Activated naive CD8-positive, alpha-beta T cell treated with anti-CD3 and anti-CD28 coated beads for 36 hours (primary cell): ENCODE data around the gene STARD13. TPM values are rescaled to one million over a fixed set of nuclear protein-coding genes. Genes with fewer than 3 reads are reported as not detected.
"Not testable (repeated sequence)": the region's sequence is repeated elsewhere in the genome, so short reads cannot be mapped to it uniquely, and the experiment has no call there.

ENCODE experiments used
- DNase-seq: peaks from one replicate; pipeline ENCODE4 v3.0.0; 2021
- H3K27ac Mint-ChIP-seq: one replicate; pipeline ENCODE4 v1.8.0; 2022; ENCODE audit warnings: mild to moderate bottlenecking, moderate library complexity, mixed read lengths
- H3K27me3 Mint-ChIP-seq: one replicate; pipeline ENCODE4 v1.8.0; 2022; ENCODE audit warnings: mild to moderate bottlenecking, mixed read lengths
- H3K36me3 Mint-ChIP-seq: one replicate; pipeline ENCODE4 v1.8.0; 2021; ENCODE audit warnings: mild to moderate bottlenecking, mixed read lengths
- H3K4me1 Mint-ChIP-seq: one replicate; pipeline ENCODE4 v1.8.0; 2021; ENCODE audit warnings: mixed read lengths
- H3K4me3 Mint-ChIP-seq: one replicate; pipeline ENCODE4 v1.8.0; 2022; ENCODE audit warnings: mild to moderate bottlenecking, moderate library complexity, mixed read lengths
- H3K9me3 Mint-ChIP-seq: one replicate; pipeline ENCODE4 v1.8.0; 2022; ENCODE audit warnings: mixed read lengths
- total RNA-seq, 2 experiments: library from RNA; stranded (reverse); gene quantifications; one replicate each; pipeline ENCODE4 v1.2.3, GENCODE V29; 2021

STARD13 gene
- total RNA-seq, 2 experiments from 2014 or later = 0.23 TPM; not detected in 1

DNA sequence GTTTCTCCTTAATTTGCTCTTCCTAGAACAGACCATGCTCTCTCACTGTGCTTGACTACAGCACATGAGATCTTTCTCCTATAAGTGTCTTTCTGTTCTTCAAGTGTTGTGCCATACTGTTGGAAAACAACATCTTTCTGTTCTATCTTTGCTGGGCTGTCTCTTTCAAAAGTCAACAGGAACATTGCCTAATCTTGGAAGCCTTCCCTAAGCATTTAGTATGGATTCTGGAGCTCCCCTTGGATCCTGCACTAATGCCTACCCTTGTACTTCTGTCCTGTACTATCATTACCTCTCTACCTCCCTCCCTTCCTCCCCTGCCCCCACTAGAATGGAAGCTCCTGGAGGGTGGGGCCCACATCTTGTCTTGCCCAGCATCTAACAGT is 26.8 kb downstream of the STARD13 start:
- no peak for DNase-seq

GRCh38 chr13:33257841-33258807 is 27.4 kb downstream of the STARD13 start:
- no peak for DNase-seq
- no peaks in the 10 kb centered on the region for H3K9me3 Mint-ChIP-seq
- H3K27me3 Mint-ChIP-seq = no peaks in the 10 kb centered on the region
- H3K4me1 Mint-ChIP-seq = no peaks in the 10 kb centered on the region
- H3K36me3 Mint-ChIP-seq = no peaks in the 10 kb centered on the region
- no peak overlapping the region for H3K27ac Mint-ChIP-seq
- H3K4me3 Mint-ChIP-seq = no peak overlapping the region

More for the DNA sequence above, 26.8 kb downstream of the STARD13 start:
- Mint-ChIP-seq H3K27me3 (no peaks in the 10 kb centered on the region), H3K27ac (no peak overlapping the region), H3K36me3 (no peaks in the 10 kb centered on the region), H3K9me3 (no peaks in the 10 kb centered on the region), H3K4me3 (no peak overlapping the region), H3K4me1 (no peaks in the 10 kb centered on the region)

- Mint-ChIP-seq H3K36me3 (no peaks in the 10 kb centered on the region), H3K27me3 (peaks cover 6% of the 10 kb centered on the region), H3K9me3 (no peaks in the 10 kb centered on the region), H3K4me3 (no peak overlapping the region), H3K27ac (no peak overlapping the region), H3K4me1 (no peaks in the 10 kb centered on the region)
- DNase-seq = no peak
Measured at GRCh38 chr13:33256148-33256840, 29.3 kb downstream of the STARD13 start.

DNA sequence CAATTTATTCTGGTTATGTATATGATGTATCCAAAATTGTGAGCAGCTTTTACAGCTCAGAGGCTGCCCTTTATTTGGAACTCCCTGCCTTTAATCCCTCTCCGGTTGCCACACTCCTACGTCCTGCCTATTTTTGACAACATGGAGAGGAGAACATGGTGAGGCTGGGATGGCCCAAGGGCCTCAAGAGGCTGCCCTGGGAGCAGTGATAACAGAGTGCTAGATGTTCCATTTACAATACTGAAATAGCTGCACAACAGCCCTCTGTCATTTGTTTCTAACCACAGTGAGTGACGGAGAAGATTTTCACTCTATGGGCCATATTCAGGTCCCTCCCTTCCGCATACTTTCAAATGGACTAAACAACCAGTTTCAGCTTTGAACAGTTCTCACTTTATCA is 33.4 kb downstream of the STARD13 start:
- Mint-ChIP-seq H3K36me3 (no peaks in the 10 kb centered on the region), H3K4me1 (no peaks in the 10 kb centered on the region), H3K4me3 (no peak overlapping the region), H3K27me3 (peaks cover 6% of the 10 kb centered on the region), H3K27ac (no peak overlapping the region), H3K9me3 (no peaks in the 10 kb centered on the region)
- no peak for DNase-seq

DNA sequence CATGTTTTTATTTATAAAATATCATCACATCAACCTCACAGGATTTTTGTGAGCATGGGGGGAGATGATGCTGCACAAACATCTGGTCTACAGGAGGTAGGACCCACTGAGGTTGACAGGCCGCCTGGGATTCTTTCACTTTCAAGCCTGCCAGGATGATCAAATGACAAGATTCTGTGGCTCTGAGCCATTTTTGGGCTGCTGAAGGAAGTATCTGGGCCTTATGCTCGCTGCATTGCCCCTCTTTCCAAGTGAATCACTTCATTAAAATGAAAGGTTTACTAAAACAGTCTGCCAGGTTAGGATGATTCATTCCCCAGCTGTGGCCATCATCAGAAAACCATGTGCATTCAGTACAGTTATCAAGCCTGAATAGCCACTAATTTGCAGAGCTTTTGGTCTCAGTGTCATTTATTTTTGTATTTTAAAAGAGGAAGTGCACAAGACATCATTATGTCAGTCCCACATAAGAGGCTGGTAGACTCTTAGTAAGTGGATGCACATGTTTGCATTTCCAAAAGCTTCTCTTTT is 34.4 kb downstream of the STARD13 start:
- H3K27ac Mint-ChIP-seq = no peak overlapping the region
- no peaks in the 10 kb centered on the region for H3K36me3 Mint-ChIP-seq
- H3K27me3 Mint-ChIP-seq = peaks cover 6% of the 10 kb centered on the region
- no peaks in the 10 kb centered on the region for H3K4me1 Mint-ChIP-seq
- no peaks in the 10 kb centered on the region for H3K9me3 Mint-ChIP-seq
- H3K4me3 Mint-ChIP-seq = no peak overlapping the region
- no peak for DNase-seq

DNA sequence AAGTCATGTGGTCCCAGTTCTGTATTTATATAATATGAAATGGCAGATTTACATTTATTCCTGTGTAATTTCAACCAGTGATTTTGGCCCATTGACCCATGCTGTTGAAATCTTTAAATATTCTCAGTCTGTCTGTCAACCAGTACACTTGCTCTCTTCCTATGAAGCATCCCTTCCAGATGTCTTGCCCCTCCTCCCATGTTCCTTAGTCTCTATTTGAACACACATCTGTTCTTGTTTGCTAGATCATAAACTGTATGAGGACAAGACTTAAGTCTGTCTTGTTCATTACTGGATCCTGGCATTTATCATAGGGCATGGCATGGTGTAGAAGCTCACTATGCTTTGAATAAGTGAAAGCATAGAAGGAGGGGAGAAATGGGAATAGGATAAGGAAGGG is 34.9 kb downstream of the STARD13 start:
- H3K9me3 Mint-ChIP-seq = no peaks in the 10 kb centered on the region
- no peaks in the 10 kb centered on the region for H3K36me3 Mint-ChIP-seq
- H3K4me1 Mint-ChIP-seq = no peaks in the 10 kb centered on the region

DNA sequence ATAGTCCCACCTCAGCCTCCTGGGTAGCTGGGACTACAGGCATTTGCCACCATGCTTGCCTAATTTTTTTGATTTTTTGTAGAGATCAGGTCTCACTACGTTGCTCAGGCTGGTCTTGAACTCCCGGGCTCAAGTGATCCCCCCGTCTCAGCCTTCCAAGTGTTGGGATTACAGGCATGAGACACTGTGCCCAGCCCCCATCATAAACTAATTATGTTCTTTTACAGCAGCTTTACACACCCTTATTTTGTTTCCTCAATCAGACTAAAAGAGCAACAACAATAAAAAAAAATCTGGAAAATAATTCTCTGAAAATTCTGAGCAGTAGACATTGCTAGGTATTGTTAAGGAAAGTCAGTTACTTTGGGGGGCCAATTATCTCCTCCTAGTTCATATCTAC is 35.7 kb downstream of the STARD13 start:
- H3K36me3 Mint-ChIP-seq = no peaks in the 10 kb centered on the region
- no peaks in the 10 kb centered on the region for H3K9me3 Mint-ChIP-seq
- no peak overlapping the region for H3K27ac Mint-ChIP-seq
- H3K4me1 Mint-ChIP-seq = no peaks in the 10 kb centered on the region
- no peak for DNase-seq
- H3K27me3 Mint-ChIP-seq = peaks cover 11% of the 10 kb centered on the region
- no peak overlapping the region for H3K4me3 Mint-ChIP-seq

More for the DNA sequence above, 34.9 kb downstream of the STARD13 start:
- Mint-ChIP-seq H3K27me3 (peaks cover 11% of the 10 kb centered on the region), H3K27ac (no peak overlapping the region), H3K4me3 (no peak overlapping the region)
- no peak for DNase-seq

GRCh38 chr13:33249066-33249465 is 36.5 kb downstream of the STARD13 start:
- Mint-ChIP-seq H3K4me3 (no peak overlapping the region), H3K4me1 (no peaks in the 10 kb centered on the region), H3K27ac (no peak overlapping the region), H3K27me3 (peaks cover 18% of the 10 kb centered on the region), H3K36me3 (no peaks in the 10 kb centered on the region), H3K9me3 (no peaks in the 10 kb centered on the region)
- DNase-seq = no peak

DNA sequence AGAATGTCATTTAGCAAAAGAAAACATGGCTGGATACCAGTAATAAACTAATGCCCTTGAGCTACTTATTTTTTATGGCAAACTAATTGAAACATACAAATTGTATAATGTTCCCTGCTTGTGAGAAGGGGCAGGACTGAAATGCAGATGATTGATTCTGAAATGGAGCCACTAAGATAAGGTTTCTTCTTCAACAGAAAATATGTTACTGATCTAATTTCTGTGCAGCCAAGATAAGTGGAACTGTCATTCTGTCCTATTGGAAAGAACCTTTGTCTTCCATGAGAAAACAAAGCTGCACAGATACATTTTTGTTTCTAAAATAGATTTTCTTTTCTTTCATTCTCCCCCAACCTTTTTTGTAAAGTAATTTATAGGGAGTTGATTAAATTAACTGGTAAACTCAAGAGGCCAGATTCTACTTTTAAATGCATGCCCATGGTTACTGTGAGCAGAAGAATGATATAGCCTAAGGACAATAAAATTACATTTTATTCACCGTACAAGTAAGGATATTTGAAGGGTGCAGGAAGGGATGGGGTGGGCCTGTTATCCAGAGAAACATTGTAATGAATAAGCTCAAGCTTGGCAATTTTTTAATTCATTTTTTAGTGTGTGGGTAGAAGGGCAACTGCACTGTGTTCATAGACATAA is 39.9 kb downstream of the STARD13 start:
- H3K36me3 Mint-ChIP-seq = no peaks in the 10 kb centered on the region
- H3K9me3 Mint-ChIP-seq = no peaks in the 10 kb centered on the region
- no peak overlapping the region for H3K4me3 Mint-ChIP-seq
- peaks cover 15% of the 10 kb centered on the region for H3K27me3 Mint-ChIP-seq
- no peaks in the 10 kb centered on the region for H3K4me1 Mint-ChIP-seq
- no peak for DNase-seq
- no peak overlapping the region for H3K27ac Mint-ChIP-seq

DNA sequence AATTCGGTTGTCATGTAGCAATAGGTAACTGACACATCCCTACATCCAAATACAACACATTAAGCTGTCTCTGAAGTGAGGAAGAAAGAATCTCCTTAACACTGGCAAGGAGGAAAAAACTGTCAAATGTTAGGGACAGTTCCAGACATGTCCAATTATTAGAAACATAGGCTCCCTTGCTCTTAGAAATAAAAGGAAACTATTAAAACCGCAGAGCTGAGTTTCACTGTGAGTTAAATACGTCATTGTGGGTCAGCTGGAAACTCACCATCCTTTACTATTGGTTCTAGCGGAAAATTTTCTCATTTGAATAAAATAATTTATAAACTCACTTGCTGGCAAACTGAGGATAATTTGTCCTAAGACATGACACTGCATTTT is 40.7 kb downstream of the STARD13 start:
- no peaks in the 10 kb centered on the region for H3K4me1 Mint-ChIP-seq
- H3K36me3 Mint-ChIP-seq = no peaks in the 10 kb centered on the region
- DNase-seq = no peak
- no peak overlapping the region for H3K4me3 Mint-ChIP-seq
- peaks cover 18% of the 10 kb centered on the region for H3K27me3 Mint-ChIP-seq
- no peak overlapping the region for H3K27ac Mint-ChIP-seq
- no peaks in the 10 kb centered on the region for H3K9me3 Mint-ChIP-seq

GRCh38 chr13:33244210-33244906 is 41.2 kb downstream of the STARD13 start:
- Mint-ChIP-seq H3K36me3 (no peaks in the 10 kb centered on the region), H3K9me3 (no peaks in the 10 kb centered on the region), H3K27ac (no peak overlapping the region), H3K27me3 (peaks cover 19% of the 10 kb centered on the region), H3K4me1 (no peaks in the 10 kb centered on the region), H3K4me3 (no peak overlapping the region)
- no peak for DNase-seq

DNA sequence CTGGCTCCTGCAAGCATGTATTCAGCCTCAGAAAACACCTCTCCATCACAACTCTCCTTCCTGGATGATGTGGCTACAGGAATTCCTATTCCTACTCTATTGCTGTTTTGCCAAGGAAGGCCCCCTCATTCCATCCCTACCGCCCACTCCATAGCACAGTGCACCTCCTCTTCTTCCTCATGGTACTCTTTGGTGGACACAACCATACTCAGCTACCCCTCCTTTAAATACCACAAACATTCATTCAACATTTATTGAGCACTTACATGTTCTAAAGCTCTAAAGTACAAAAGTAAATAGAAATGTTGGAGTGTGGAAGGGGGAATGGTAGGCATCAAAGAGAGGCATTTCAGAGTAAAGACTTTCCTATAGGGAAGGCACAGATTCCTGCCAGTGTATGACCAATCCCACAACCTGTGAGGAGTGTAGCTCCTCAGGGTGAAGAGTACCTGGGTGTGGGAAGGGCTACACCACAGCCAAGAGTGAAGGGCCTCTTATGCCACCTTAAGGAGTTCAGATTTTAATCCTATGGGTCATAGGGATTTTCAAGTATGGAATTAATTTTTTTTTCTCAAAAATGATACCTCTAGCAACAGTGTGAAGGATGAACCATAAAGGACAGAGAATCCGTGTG is 42.5 kb downstream of the STARD13 start:
- Mint-ChIP-seq H3K4me1 (no peaks in the 10 kb centered on the region), H3K27ac (no peak overlapping the region), H3K4me3 (no peak overlapping the region), H3K36me3 (no peaks in the 10 kb centered on the region), H3K27me3 (peaks cover 24% of the 10 kb centered on the region), H3K9me3 (no peaks in the 10 kb centered on the region)
- no peak for DNase-seq

DNA sequence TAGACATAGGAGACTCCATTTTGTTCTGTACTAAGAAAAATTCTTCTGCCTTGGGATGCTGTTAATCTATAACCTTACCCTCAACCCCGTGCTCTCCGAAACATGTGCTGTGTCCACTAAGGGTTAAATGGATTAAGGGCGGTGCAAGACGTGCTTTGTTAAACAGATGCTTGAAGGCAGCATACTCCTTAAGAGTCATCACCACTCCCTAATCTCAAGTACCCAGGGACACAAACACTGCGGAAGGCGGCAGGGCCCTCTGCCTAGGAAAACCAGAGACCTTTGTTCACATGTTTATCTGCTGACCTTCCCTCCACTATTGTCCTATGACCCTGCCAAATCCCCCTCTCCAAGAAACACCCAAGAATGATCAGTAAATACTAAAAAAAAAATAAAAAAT is 43.2 kb downstream of the STARD13 start:
- not testable (repeated sequence) for H3K4me3 Mint-ChIP-seq, H3K4me1 Mint-ChIP-seq, H3K9me3 Mint-ChIP-seq, H3K36me3 Mint-ChIP-seq, H3K27ac Mint-ChIP-seq, DNase-seq
- H3K27me3 Mint-ChIP-seq = peaks cover 30% of the 10 kb centered on the region

GRCh38 chr13:33236021-33236420 is 49.5 kb downstream of the STARD13 start:
- peaks cover 18% of the 10 kb centered on the region for H3K27me3 Mint-ChIP-seq
- H3K4me1 Mint-ChIP-seq = no peaks in the 10 kb centered on the region
- peaks cover 4% of the 10 kb centered on the region for H3K9me3 Mint-ChIP-seq
- no peak overlapping the region for H3K4me3 Mint-ChIP-seq
- H3K36me3 Mint-ChIP-seq = peaks cover 2% of the 10 kb centered on the region
- H3K27ac Mint-ChIP-seq = no peak overlapping the region
- no peak for DNase-seq
